T47D (cell line): Measurements from ENCODE around the gene WNT9B.
"Not testable (repeated sequence)": the region's sequence is repeated elsewhere in the genome, so short reads cannot be mapped to it uniquely, and the experiment has no call there.

ENCODE experiments used
- DNase-seq, 2 experiments: peaks; one replicate each; pipeline versions ENCODE4 v3.0.0 to v3.0.0-alpha.2; 2011 to 2012; ENCODE audit warnings: low read depth in 1 of 2, low spot score in 1 of 2
- JUND ChIP-seq: IDR thresholded peaks from 2 replicates; pipeline ENCODE4 v1.6.1; 2012; ENCODE audit warnings: low read depth
- in situ Hi-C: cut with HindIII; loops from 2 replicates; pipeline ENCODE4 v1.10.0; 2016; ENCODE audit warnings: low sequenced_read_pairs, low pct_unique_long_range_greater_than_20kb

The WNT9B gene

GRCh38 chr17:46831573-46832330 lies 19.6 kb upstream of the WNT9B start:
- TF ChIP-seq JUND: no peak
- in situ Hi-C loops: no loop called here
- DNase-seq: no peak

GRCh38 chr17:46832331-46832821 lies 19.0 kb upstream of the WNT9B start:
- in situ Hi-C loops: no loop called here
- no peak for DNase-seq
- no peak for TF ChIP-seq JUND

- TF ChIP-seq JUND: no peak
- peak in 1 of 2 experiments; percentile 52 for DNase-seq
- in situ Hi-C loops: no loop called here
Measured at GRCh38 chr17:46832945-46833839, 18.2 kb upstream of the WNT9B start.

- in situ Hi-C loops: no loop called here
- DNase-seq: no peak
- TF ChIP-seq JUND: no peak
Measured at GRCh38 chr17:46833840-46834208, 17.6 kb upstream of the WNT9B start.

GRCh38 chr17:46834846-46835245 lies 16.5 kb upstream of the WNT9B start:
- no peak for DNase-seq
- TF ChIP-seq JUND: no peak
- in situ Hi-C loops: no loop called here

GRCh38 chr17:46836500-46836899 lies 14.9 kb upstream of the WNT9B start:
- no peak for TF ChIP-seq JUND
- DNase-seq: no peak
- in situ Hi-C loops: no loop called here

GRCh38 chr17:46837521-46837920 lies 13.9 kb upstream of the WNT9B start:
- DNase-seq: no peak
- no peak for TF ChIP-seq JUND
- in situ Hi-C loops: no loop called here

GRCh38 chr17:46839211-46839610 lies 12.2 kb upstream of the WNT9B start:
- no peak for DNase-seq
- no peak for TF ChIP-seq JUND
- in situ Hi-C loops: no loop called here

GRCh38 chr17:46840596-46840995 lies 10.8 kb upstream of the WNT9B start:
- in situ Hi-C loops, DNase-seq: not testable (repeated sequence)

GRCh38 chr17:46841561-46842379 lies 9.6 kb upstream of the WNT9B start:
- no peak for DNase-seq
- TF ChIP-seq JUND: no peak
- in situ Hi-C loops: no loop called here

GRCh38 chr17:46842835-46843234 lies 8.5 kb upstream of the WNT9B start:
- no peak for TF ChIP-seq JUND
- DNase-seq: no peak
- in situ Hi-C loops: no loop called here
